HepG2 (cell line): ENCODE results near the gene TWIST2. TPM values are rescaled to one million over a fixed set of nuclear protein-coding genes. Genes with fewer than 3 reads are reported as not detected.
A peak's percentile ranks its signal among the peaks of the same experiment; 100 is the strongest.

ENCODE experiments used
- ETV5 ChIP-seq: IDR thresholded peaks from 2 replicates; pipeline ENCODE4 v1.6.1; 2018; ENCODE audit warnings: missing biosample characterization, missing genetic modification reagents, inconsistent platforms, borderline replicate concordance
- FLYWCH1 ChIP-seq: sonication (generic); formaldehyde crosslinking; IDR thresholded peaks from 2 replicates; pipeline ENCODE4 v1.8.1; 2023; ENCODE audit warnings: mild to moderate bottlenecking, missing genetic modification reagents
- HDAC2 ChIP-seq: sonication (generic); formaldehyde crosslinking; IDR thresholded peaks from 2 replicates; pipeline ENCODE4 v1.4.0; 2020; ENCODE audit warnings: missing genetic modification reagents
- KDM1A ChIP-seq: IDR thresholded peaks from 2 replicates; pipeline ENCODE4 v1.6.1; 2016; ENCODE audit warnings: missing compliant biosample characterization
- KDM4B ChIP-seq: sonication (generic); formaldehyde crosslinking; IDR thresholded peaks from 2 replicates; pipeline ENCODE4 v1.4.0; 2020; ENCODE audit warnings: missing genetic modification reagents
- KMT2B ChIP-seq: IDR thresholded peaks from 2 replicates; pipeline ENCODE4 v1.6.1; 2016; ENCODE audit warnings: missing genetic modification reagents, missing compliant biosample characterization
- MAF1 ChIP-seq: sonication (generic); formaldehyde crosslinking; IDR thresholded peaks from 2 replicates; pipeline ENCODE4 v1.5.0; 2020; ENCODE audit warnings: missing genetic modification reagents, borderline replicate concordance
- MXD3 ChIP-seq: IDR thresholded peaks from 2 replicates; pipeline ENCODE4 v1.6.1; 2016; ENCODE audit warnings: mild to moderate bottlenecking, missing biosample characterization, missing genetic modification reagents
- PRDM15 ChIP-seq: sonication (generic); formaldehyde crosslinking; IDR thresholded peaks from 2 replicates; pipeline ENCODE4 v1.4.0; 2020; ENCODE audit warnings: missing genetic modification reagents
- RELA ChIP-seq: sonication (generic); formaldehyde crosslinking; IDR thresholded peaks from 2 replicates; pipeline ENCODE4 v1.4.0; 2020; ENCODE audit warnings: missing genetic modification reagents
- RFXANK ChIP-seq: IDR thresholded peaks from 2 replicates; pipeline ENCODE4 v1.6.1; 2016
- SAP130 ChIP-seq: IDR thresholded peaks from 2 replicates; pipeline ENCODE4 v1.6.1; 2016; ENCODE audit warnings: low read depth
- SIN3A ChIP-seq: IDR thresholded peaks from 2 replicates; pipeline ENCODE4 v1.6.1; 2011; ENCODE audit warnings: low read depth, mild to moderate bottlenecking, control low read depth, low read length, borderline replicate concordance
- SIX4 ChIP-seq: sonication (generic); formaldehyde crosslinking; IDR thresholded peaks from 2 replicates; pipeline ENCODE4 v1.4.0; 2020; ENCODE audit warnings: missing genetic modification reagents
- SP140L ChIP-seq: sonication (generic); formaldehyde crosslinking; IDR thresholded peaks from 2 replicates; pipeline ENCODE4 v1.4.0; 2020; ENCODE audit warnings: missing genetic modification reagents, borderline replicate concordance
- TARDBP ChIP-seq: sonication (generic); formaldehyde crosslinking; IDR thresholded peaks from 2 replicates; pipeline ENCODE4 v1.8.0; 2022; ENCODE audit warnings: mild to moderate bottlenecking, missing genetic modification reagents
- TERF1 ChIP-seq: sonication (generic); formaldehyde crosslinking; IDR thresholded peaks from 2 replicates; pipeline ENCODE4 v1.8.0; 2022; ENCODE audit warnings: mild to moderate bottlenecking, missing genetic modification reagents, moderate library complexity
- U2AF2 ChIP-seq: fragments of 200-400 bp; formaldehyde crosslinking; IDR thresholded peaks from 2 replicates; pipeline ENCODE4 v1.6.1; 2017; ENCODE audit warnings: low read depth, mild to moderate bottlenecking, low read length
- ZBTB20 ChIP-seq: sonication (generic); formaldehyde crosslinking; IDR thresholded peaks from 2 replicates; pipeline ENCODE4 v1.8.1; 2023; ENCODE audit warnings: missing genetic modification reagents, low read depth, mild to moderate bottlenecking, borderline replicate concordance
- ZMAT3 ChIP-seq: sonication (generic); formaldehyde crosslinking; conservative IDR thresholded peaks from 2 replicates; pipeline ENCODE4 v1.7.0; 2021; ENCODE audit warnings: missing genetic modification reagents
- ZNF543 ChIP-seq: sonication (generic); formaldehyde crosslinking; IDR thresholded peaks from 2 replicates; pipeline ENCODE4 v1.4.0; 2020; ENCODE audit warnings: mild to moderate bottlenecking, missing genetic modification reagents
- ZNF691 ChIP-seq: sonication (generic); formaldehyde crosslinking; IDR thresholded peaks from 2 replicates; pipeline ENCODE4 v1.4.0; 2020; ENCODE audit warnings: missing genetic modification reagents, low read depth, mild to moderate bottlenecking, borderline replicate concordance
- ZNF703 ChIP-seq: sonication (generic); formaldehyde crosslinking; IDR thresholded peaks from 2 replicates; pipeline ENCODE4 v1.5.1; 2020; ENCODE audit warnings: missing genetic modification reagents, mild to moderate bottlenecking, moderate library complexity, borderline replicate concordance
- ZNF740 ChIP-seq: sonication (generic); formaldehyde crosslinking; IDR thresholded peaks from 2 replicates; pipeline ENCODE4 v1.4.0; 2020; ENCODE audit warnings: missing genetic modification reagents
- polyA plus RNA-seq, 8 experiments: library from polyadenylated mRNA; depleted of rRNA in 3 of 8; stranded (reverse) in 7 of 8; unstranded in 1 of 8; fragments of >200 nt; fragmentation: Illumina TruSeq in 4 of 8; extraction: Trizol in 4 of 8; gene quantifications; 2 replicates each; pipeline versions ENCODE4 v1.2.1 to v1.2.3, GENCODE V29; 2011 to 2016; ENCODE audit warnings: low read depth in 4 of 8, missing spikeins in 1 of 8, mixed read lengths in 1 of 8; ENCODE audit not compliant: insufficient read depth in 1 of 8
- total RNA-seq, 5 experiments: library from RNA; depleted of rRNA; stranded (reverse); fragments of >200 nt; fragmentation: Illumina TruSeq; extraction: Trizol; gene quantifications; 2 replicates each; pipeline ENCODE4 v1.2.3, GENCODE V29; 2016; ENCODE audit warnings: low read depth in 1 of 5

TWIST2 gene
- total and polyA plus RNA-seq, 2 of the 13 experiments (the other 11 are each of a cell fraction or from before 2014, with no cell fraction given), result 0.08 to 0.11 TPM

- TF ChIP-seq ZNF703 (CRISPR knock-in tag) (no peak; the same call in 1 of the 2 replicates), SP140L (CRISPR knock-in tag) (no peak; the same call in 1 of the 2 replicates), ZNF543 (CRISPR knock-in tag) (peak; percentile 63), RFXANK (CRISPR knock-in tag) (0 out of 2 replicates have a peak, but pooled peaks have one; percentile 73), U2AF2 (no peak), KDM1A (CRISPR knock-in tag) (peak; percentile 77), ZMAT3 (0 out of 2 replicates have a peak, but pooled peaks have one; percentile 68), TARDBP (CRISPR knock-in tag) (peak; percentile 79), MAF1 (CRISPR knock-in tag) (0 out of 2 replicates have a peak, but pooled peaks have one; percentile 30), KMT2B (peak; percentile 69; the same call in 1 of the 2 replicates), ZNF740 (no peak), TERF1 (CRISPR knock-in tag) (no peak), FLYWCH1 (CRISPR knock-in tag) (0 out of 2 replicates have a peak, but pooled peaks have one; percentile 10), SIX4 (CRISPR knock-in tag) (peak; percentile 77), ZBTB20 (CRISPR knock-in tag) (peak; percentile 85; the same call in 1 of the 2 replicates), SIN3A (peak; percentile 18; the same call in 1 of the 2 replicates), KDM4B (peak; percentile 73; the same call in 1 of the 2 replicates), HDAC2 (CRISPR knock-in tag) (peak; percentile 84), ZNF691 (CRISPR knock-in tag) (peak; percentile 61; the same call in 1 of the 2 replicates), ETV5 (CRISPR knock-in tag) (peak; percentile 57; the same call in 1 of the 2 replicates), PRDM15 (no peak), MXD3 (CRISPR knock-in tag) (peak; percentile 58), SAP130 (CRISPR knock-in tag) (peak; percentile 86), RELA (CRISPR knock-in tag) (no peak)
Observed at GRCh38 chr2:238864207-238865014, 16.5 kb downstream of the TWIST2 start (continued).
